GM23338 (cell line): ENCODE measurements around the gene KLHL28.

Experiments used
- CREB1 ChIP-seq: fragments of 250-450 bp; sonication (Bioruptor Pico); IDR thresholded peaks from 2 replicates; pipeline ENCODE4 v1.5.0; 2020; ENCODE audit warnings: low read depth, mild to moderate bottlenecking, moderate library complexity
- EZH2 ChIP-seq: fragments of 200-600 bp; sonication (generic); IDR thresholded peaks from one replicate; pipeline ENCODE4 v1.8.0; 2017; ENCODE audit warnings: antibody characterized with exemption, mild to moderate bottlenecking, low read depth; ENCODE audit not compliant: unreplicated experiment
- EZH2phosphoT487 ChIP-seq: fragments of 200-600 bp; sonication (generic); IDR thresholded peaks from one replicate; pipeline ENCODE4 v1.8.1; 2018; ENCODE audit warnings: antibody characterized with exemption; ENCODE audit not compliant: unreplicated experiment
- JUNB ChIP-seq: IDR thresholded peaks from one replicate; pipeline ENCODE4 v1.6.1; 2016; ENCODE audit warnings: antibody characterized with exemption; ENCODE audit not compliant: unreplicated experiment
- NANOG ChIP-seq: IDR thresholded peaks from 2 replicates; pipeline ENCODE4 v1.6.1; 2016; ENCODE audit warnings: antibody characterized with exemption, borderline replicate concordance
- POLR2AphosphoS5 ChIP-seq: IDR thresholded peaks from 2 replicates; pipeline ENCODE4 v1.6.1; 2016; ENCODE audit warnings: antibody characterized with exemption, low read depth
- STAT1 ChIP-seq: IDR thresholded peaks from one replicate; pipeline ENCODE4 v1.6.1; 2016; ENCODE audit warnings: antibody characterized with exemption; ENCODE audit not compliant: unreplicated experiment
- ZNF114 ChIP-seq: fragments of 250-450 bp; sonication (Bioruptor Pico); IDR thresholded peaks from 2 replicates; pipeline ENCODE4 v1.5.0; 2020; ENCODE audit warnings: mild to moderate bottlenecking, moderate library complexity
- ZNF331 ChIP-seq: fragments of 250-450 bp; sonication (Bioruptor Pico); IDR thresholded peaks from 2 replicates; pipeline ENCODE4 v1.5.0; 2020; ENCODE audit warnings: low read depth, mild to moderate bottlenecking, moderate library complexity
- TF ChIP-seq, protein P1 (sequence below), 2 experiments: fragments of 200-600 bp in 1 of 2; sonication (generic) in 1 of 2; conservative IDR thresholded peaks; 2 replicates each; pipeline versions ENCODE4 v1.5.1 to v1.6.1; 2016 to 2017; ENCODE audit warnings: antibody characterized with exemption in 2 of 2, low read depth in 2 of 2, mild to moderate bottlenecking in 2 of 2, moderate library complexity in 1 of 2
- TF ChIP-seq, protein P2 (sequence below): IDR thresholded peaks from one replicate; pipeline ENCODE4 v1.6.1; 2018; ENCODE audit warnings: antibody characterized with exemption; ENCODE audit not compliant: unreplicated experiment
- TF ChIP-seq, protein P3 (sequence below): IDR thresholded peaks from 2 replicates; pipeline ENCODE4 v1.6.1; 2016; ENCODE audit warnings: antibody characterized with exemption
- TF ChIP-seq, protein P4 (sequence below): fragments of 250-450 bp; sonication (Bioruptor Pico); IDR thresholded peaks from 2 replicates; pipeline ENCODE4 v1.5.0; 2020; ENCODE audit warnings: mild to moderate bottlenecking, moderate library complexity

DNA sequence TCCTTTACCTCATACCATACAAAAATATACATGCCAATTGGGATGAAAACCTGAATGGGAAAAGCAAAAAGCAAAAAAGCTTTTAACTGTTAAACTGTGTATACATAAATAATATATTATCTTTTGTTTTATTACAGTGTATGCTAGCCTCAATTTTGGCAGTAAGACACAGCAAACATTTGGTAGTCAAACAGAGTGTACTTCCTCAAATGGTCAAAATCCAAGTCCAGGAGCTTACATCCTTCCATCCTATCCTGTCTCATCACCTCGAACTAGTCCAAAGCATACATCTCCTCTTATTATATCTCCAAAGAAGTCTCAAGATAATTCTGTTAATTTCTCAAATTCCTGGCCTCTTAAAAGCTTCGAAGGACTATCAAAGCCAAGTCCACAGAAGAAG is 42.2 kb upstream of the KLHL28 start:
- TF ChIP-seq, protein P1, sequence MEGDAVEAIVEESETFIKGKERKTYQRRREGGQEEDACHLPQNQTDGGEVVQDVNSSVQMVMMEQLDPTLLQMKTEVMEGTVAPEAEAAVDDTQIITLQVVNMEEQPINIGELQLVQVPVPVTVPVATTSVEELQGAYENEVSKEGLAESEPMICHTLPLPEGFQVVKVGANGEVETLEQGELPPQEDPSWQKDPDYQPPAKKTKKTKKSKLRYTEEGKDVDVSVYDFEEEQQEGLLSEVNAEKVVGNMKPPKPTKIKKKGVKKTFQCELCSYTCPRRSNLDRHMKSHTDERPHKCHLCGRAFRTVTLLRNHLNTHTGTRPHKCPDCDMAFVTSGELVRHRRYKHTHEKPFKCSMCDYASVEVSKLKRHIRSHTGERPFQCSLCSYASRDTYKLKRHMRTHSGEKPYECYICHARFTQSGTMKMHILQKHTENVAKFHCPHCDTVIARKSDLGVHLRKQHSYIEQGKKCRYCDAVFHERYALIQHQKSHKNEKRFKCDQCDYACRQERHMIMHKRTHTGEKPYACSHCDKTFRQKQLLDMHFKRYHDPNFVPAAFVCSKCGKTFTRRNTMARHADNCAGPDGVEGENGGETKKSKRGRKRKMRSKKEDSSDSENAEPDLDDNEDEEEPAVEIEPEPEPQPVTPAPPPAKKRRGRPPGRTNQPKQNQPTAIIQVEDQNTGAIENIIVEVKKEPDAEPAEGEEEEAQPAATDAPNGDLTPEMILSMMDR (conservative IDR thresholded peaks at IDR 0.05; ENCODE audit: low read depth in 2 of 2), result no peak
- TF ChIP-seq POLR2AphosphoS5, result no peak
- no peak for TF ChIP-seq EZH2
- TF ChIP-seq, protein P2, sequence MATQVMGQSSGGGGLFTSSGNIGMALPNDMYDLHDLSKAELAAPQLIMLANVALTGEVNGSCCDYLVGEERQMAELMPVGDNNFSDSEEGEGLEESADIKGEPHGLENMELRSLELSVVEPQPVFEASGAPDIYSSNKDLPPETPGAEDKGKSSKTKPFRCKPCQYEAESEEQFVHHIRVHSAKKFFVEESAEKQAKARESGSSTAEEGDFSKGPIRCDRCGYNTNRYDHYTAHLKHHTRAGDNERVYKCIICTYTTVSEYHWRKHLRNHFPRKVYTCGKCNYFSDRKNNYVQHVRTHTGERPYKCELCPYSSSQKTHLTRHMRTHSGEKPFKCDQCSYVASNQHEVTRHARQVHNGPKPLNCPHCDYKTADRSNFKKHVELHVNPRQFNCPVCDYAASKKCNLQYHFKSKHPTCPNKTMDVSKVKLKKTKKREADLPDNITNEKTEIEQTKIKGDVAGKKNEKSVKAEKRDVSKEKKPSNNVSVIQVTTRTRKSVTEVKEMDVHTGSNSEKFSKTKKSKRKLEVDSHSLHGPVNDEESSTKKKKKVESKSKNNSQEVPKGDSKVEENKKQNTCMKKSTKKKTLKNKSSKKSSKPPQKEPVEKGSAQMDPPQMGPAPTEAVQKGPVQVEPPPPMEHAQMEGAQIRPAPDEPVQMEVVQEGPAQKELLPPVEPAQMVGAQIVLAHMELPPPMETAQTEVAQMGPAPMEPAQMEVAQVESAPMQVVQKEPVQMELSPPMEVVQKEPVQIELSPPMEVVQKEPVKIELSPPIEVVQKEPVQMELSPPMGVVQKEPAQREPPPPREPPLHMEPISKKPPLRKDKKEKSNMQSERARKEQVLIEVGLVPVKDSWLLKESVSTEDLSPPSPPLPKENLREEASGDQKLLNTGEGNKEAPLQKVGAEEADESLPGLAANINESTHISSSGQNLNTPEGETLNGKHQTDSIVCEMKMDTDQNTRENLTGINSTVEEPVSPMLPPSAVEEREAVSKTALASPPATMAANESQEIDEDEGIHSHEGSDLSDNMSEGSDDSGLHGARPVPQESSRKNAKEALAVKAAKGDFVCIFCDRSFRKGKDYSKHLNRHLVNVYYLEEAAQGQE, result no peak
- TF ChIP-seq ZNF114, result no peak
- TF ChIP-seq CREB1 (CRISPR knock-in tag), result no peak
- TF ChIP-seq, protein P3, sequence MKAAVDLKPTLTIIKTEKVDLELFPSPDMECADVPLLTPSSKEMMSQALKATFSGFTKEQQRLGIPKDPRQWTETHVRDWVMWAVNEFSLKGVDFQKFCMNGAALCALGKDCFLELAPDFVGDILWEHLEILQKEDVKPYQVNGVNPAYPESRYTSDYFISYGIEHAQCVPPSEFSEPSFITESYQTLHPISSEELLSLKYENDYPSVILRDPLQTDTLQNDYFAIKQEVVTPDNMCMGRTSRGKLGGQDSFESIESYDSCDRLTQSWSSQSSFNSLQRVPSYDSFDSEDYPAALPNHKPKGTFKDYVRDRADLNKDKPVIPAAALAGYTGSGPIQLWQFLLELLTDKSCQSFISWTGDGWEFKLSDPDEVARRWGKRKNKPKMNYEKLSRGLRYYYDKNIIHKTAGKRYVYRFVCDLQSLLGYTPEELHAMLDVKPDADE, result no peak
- no peak for TF ChIP-seq EZH2phosphoT487
- no peak for TF ChIP-seq NANOG
- TF ChIP-seq STAT1, result no peak
- TF ChIP-seq JUNB, result no peak
- TF ChIP-seq, protein P4, sequence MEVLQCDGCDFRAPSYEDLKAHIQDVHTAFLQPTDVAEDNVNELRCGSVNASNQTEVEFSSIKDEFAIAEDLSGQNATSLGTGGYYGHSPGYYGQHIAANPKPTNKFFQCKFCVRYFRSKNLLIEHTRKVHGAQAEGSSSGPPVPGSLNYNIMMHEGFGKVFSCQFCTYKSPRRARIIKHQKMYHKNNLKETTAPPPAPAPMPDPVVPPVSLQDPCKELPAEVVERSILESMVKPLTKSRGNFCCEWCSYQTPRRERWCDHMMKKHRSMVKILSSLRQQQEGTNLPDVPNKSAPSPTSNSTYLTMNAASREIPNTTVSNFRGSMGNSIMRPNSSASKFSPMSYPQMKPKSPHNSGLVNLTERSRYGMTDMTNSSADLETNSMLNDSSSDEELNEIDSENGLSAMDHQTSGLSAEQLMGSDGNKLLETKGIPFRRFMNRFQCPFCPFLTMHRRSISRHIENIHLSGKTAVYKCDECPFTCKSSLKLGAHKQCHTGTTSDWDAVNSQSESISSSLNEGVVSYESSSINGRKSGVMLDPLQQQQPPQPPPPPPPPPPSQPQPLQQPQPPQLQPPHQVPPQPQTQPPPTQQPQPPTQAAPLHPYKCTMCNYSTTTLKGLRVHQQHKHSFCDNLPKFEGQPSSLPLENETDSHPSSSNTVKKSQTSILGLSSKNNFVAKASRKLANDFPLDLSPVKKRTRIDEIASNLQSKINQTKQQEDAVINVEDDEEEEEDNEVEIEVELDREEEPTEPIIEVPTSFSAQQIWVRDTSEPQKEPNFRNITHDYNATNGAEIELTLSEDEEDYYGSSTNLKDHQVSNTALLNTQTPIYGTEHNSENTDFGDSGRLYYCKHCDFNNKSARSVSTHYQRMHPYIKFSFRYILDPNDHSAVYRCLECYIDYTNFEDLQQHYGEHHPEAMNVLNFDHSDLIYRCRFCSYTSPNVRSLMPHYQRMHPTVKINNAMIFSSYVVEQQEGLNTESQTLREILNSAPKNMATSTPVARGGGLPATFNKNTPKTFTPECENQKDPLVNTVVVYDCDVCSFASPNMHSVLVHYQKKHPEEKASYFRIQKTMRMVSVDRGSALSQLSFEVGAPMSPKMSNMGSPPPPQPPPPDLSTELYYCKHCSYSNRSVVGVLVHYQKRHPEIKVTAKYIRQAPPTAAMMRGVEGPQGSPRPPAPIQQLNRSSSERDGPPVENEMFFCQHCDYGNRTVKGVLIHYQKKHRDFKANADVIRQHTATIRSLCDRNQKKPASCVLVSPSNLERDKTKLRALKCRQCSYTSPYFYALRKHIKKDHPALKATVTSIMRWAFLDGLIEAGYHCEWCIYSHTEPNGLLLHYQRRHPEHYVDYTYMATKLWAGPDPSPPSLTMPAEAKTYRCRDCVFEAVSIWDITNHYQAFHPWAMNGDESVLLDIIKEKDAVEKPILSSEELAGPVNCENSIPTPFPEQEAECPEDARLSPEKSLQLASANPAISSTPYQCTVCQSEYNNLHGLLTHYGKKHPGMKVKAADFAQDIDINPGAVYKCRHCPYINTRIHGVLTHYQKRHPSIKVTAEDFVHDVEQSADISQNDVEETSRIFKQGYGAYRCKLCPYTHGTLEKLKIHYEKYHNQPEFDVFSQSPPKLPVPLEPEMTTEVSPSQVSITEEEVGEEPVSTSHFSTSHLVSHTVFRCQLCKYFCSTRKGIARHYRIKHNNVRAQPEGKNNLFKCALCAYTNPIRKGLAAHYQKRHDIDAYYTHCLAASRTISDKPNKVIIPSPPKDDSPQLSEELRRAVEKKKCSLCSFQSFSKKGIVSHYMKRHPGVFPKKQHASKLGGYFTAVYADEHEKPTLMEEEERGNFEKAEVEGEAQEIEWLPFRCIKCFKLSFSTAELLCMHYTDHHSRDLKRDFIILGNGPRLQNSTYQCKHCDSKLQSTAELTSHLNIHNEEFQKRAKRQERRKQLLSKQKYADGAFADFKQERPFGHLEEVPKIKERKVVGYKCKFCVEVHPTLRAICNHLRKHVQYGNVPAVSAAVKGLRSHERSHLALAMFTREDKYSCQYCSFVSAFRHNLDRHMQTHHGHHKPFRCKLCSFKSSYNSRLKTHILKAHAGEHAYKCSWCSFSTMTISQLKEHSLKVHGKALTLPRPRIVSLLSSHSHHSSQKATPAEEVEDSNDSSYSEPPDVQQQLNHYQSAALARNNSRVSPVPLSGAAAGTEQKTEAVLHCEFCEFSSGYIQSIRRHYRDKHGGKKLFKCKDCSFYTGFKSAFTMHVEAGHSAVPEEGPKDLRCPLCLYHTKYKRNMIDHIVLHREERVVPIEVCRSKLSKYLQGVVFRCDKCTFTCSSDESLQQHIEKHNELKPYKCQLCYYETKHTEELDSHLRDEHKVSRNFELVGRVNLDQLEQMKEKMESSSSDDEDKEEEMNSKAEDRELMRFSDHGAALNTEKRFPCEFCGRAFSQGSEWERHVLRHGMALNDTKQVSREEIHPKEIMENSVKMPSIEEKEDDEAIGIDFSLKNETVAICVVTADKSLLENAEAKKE, result no peak
- no peak for TF ChIP-seq ZNF331 (CRISPR knock-in tag)
